Measurements from ENCODE around the gene STIMATE. TPM values are rescaled to one million over a fixed set of nuclear protein-coding genes. Genes with fewer than 3 reads are reported as not detected.

STIMATE gene
- polyA plus RNA-seq, 1 experiment: 10.0 TPM

DNA sequence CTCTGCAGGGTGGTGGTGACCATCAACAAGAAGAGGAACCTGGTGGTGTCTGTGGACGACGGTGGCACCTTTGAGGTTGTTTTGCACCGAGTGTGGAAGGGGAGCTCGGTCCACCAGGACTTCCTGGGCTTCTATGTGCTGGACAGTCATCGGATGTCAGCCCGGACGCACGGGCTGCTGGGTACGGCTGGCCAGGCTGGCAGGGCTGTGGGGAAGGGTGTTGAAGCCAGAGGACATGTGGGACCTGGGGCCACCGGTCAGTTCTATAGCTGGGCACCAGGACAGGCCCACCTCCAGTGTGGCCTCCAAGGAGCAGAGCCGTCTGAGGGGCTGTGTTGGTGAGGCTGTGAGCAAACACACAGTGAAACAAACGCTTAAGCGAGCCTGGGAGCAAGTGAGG lies 106.6 kb downstream of the STIMATE start:
- Histone ChIP-seq H3K4me3 (ENCODE audit: low read depth, low read length) (no peak overlapping the region), H3K27ac (ENCODE audit: low read depth, low read length) (no peak overlapping the region), H3K9me3 (ENCODE audit: control insufficient read depth, insufficient read depth, low read length) (no peaks in the 10 kb centered on the region; the same call in 1 of the 2 replicates), H3K27me3 (ENCODE audit: control insufficient read depth, insufficient read depth, low read length) (peaks cover 21% of the 10 kb centered on the region)
- no peak for DNase-seq (ENCODE audit: low read depth, low spot score)
- no peak for TF ChIP-seq CTCF (IDR thresholded peaks at IDR 0.05; ENCODE audit: low read depth, low read length)
- POLR2A ChIA-PET: no interaction called here
- CTCF ChIA-PET: interaction anchor here (1.6 kb wide), 1 partner anchor 30 kb away, joined by 4 read pairs; no protein-coding TSS in a partner anchor

GRCh38 chr3:52790337-52790736 lies 107.0 kb downstream of the STIMATE start:
- TF ChIP-seq CTCF (IDR thresholded peaks at IDR 0.05; ENCODE audit: low read depth, low read length): no peak
- no peak for DNase-seq (ENCODE audit: low read depth, low spot score)
- Histone ChIP-seq H3K4me3 (ENCODE audit: low read depth, low read length) (no peak overlapping the region), H3K27ac (ENCODE audit: low read depth, low read length) (no peak overlapping the region), H3K27me3 (ENCODE audit: control insufficient read depth, insufficient read depth, low read length) (peaks cover 21% of the 10 kb centered on the region), H3K9me3 (ENCODE audit: control insufficient read depth, insufficient read depth, low read length) (no peaks in the 10 kb centered on the region; the same call in 1 of the 2 replicates)
- ChIA-PET POLR2A (no interaction called here), CTCF (interaction anchor here (1.6 kb wide), 1 partner anchor 30 kb away, joined by 4 read pairs; no protein-coding TSS in a partner anchor)

GRCh38 chr3:52789746-52790040 lies 107.7 kb downstream of the STIMATE start:
- POLR2A ChIA-PET: no interaction called here

GRCh38 chr3:52788890-52789745 lies 108.2 kb downstream of the STIMATE start:
- no peak overlapping the region for H3K27ac ChIP-seq (ENCODE audit: low read depth, low read length)
- peaks cover 21% of the 10 kb centered on the region for H3K27me3 ChIP-seq (ENCODE audit: control insufficient read depth, insufficient read depth, low read length)
- CTCF ChIA-PET: no interaction called here
- POLR2A ChIA-PET: no interaction called here
- DNase-seq (ENCODE audit: low read depth, low spot score): no peak
- H3K4me3 ChIP-seq (ENCODE audit: low read depth, low read length): no peak overlapping the region
- no peak for TF ChIP-seq CTCF (IDR thresholded peaks at IDR 0.05; ENCODE audit: low read depth, low read length)
- H3K9me3 ChIP-seq (ENCODE audit: control insufficient read depth, insufficient read depth, low read length): no peaks in the 10 kb centered on the region; the same call in 1 of the 2 replicates

More at GRCh38 chr3:52789746-52790040, 107.7 kb downstream of the STIMATE start:
- no peak for DNase-seq (ENCODE audit: low read depth, low spot score)
- no peak for TF ChIP-seq CTCF (IDR thresholded peaks at IDR 0.05; ENCODE audit: low read depth, low read length)
- Histone ChIP-seq H3K4me3 (ENCODE audit: low read depth, low read length) (no peak overlapping the region), H3K27me3 (ENCODE audit: control insufficient read depth, insufficient read depth, low read length) (peaks cover 21% of the 10 kb centered on the region), H3K27ac (ENCODE audit: low read depth, low read length) (no peak overlapping the region), H3K9me3 (ENCODE audit: control insufficient read depth, insufficient read depth, low read length) (no peaks in the 10 kb centered on the region; the same call in 1 of the 2 replicates)
- CTCF ChIA-PET: no interaction called here
